GM21528 (cell line): ENCODE data around the gene ANKFY1.

Experiments used
- ATAC-seq: cut with Tn5 transposase; IDR thresholded peaks from one replicate; pipeline ENCODE4 v1.9.1; 2021; ENCODE audit warnings: mild to moderate bottlenecking, moderate library complexity; ENCODE audit not compliant: unreplicated experiment, low FRiP score

Gene ANKFY1

DNA sequence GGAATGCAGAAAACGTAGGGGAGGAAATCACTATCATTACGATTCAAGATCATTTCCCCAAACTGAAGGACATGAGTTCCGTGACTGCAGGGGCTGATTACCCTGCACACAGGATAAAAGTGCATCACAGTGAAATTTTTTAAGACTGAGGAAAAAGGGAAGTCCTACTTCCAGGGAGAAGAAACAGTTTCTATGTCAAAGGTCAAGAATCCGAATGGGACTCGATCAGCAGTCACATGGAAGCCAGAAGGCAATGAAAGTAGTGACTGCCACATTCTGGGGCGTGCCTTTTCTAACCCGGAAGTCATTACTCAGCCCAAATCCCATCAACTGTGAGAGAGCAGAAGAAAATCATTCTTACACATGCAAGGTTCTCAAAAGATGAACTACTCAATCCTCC, 133.1 kb downstream of the ANKFY1 start:
- ATAC-seq, result no peak

DNA sequence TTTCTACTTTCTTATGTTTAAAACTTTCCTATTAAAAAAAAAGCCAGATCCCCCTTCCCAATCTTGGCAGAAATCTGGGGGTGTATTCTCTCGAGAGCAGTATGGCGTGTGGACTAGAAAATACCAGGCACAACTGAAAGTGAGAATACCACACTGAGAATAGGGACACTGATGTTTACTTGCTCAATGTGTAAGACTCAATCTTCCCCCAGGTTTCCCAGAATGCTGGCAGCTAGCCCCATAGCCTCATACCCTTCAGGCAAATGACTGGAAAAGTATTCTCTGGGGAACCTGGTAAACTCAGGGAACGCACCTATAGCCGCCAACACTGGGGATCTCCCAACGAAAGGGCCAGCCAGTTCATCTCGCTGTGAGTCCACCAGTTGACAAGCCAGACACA, 136.2 kb downstream of the ANKFY1 start:
- no peak for ATAC-seq

DNA sequence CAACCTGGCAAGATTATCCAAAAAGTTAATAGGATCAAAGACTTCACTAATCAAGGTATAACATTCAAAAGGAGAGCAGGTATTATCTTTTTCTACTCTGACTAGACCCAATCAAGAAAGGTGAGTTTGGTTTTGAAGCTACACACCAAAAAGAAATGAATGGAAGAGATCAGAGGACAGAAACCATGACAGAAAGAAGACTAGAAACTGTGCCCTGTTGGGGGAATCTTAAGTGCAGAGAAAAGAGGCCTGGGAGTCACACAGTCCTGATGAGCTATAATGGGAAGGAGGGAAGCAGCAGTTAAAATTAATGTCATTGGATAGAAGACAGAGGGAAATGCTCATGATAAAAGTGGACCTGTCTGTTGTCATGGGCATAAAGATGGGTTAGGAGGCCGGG, 138.2 kb downstream of the ANKFY1 start:
- ATAC-seq, result no peak

DNA sequence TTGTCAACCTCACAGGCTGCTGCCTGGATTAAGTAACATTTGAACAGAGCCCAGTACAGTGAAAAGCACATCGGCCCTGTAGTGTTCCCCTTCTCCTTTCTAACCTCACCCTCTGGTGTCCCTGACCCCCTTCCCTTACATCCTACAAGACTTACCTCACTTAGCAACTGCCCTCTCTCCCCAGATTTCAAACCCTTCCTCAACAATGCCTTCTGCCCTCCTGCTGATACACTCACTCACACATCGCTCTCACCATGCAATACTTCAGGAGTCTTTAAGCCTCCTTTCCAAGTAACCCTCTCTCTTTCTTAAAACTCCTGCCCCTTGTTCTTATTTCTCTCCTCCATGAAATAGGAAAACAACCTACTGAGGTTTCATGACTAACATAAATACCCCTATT, 138.8 kb downstream of the ANKFY1 start:
- ATAC-seq, result no peak

DNA sequence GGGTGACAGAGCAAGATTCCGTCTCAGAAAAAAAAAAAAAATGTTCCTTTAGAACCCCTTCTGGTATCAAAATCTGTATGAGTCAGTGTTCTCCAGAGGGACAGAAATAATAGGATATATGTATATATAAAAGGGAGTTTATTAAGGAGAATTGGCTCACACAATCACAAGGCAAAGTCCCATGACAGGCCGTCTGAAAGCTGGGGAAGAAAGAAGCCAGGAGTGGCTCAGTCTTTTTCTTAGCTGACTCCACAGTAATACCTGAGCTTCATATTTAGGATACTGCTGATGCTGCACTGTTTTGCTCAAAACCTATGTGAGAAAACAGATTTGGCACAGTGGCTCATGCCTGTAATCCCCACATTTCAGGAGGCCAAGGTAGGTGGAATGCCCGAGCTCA, 143.4 kb downstream of the ANKFY1 start:
- no peak for ATAC-seq

DNA sequence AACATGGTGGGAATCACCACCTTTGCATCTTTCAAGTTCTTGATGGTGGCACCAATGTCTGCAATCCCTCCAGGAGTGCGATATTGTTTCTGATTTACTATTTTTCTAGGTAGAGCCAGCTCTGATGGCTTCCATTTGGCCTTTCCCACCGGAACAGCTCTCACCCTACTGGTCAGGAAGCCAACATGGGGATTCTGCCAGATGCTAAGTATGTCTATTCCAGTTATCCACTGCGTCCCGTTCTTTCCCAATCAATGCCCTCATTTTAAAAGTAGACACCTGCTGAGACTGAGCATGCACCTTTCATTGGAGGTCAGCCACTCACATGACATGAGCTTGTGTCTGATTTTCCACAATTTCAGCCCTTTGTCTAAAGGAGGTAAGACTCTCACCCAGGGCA, 144.5 kb downstream of the ANKFY1 start:
- no peak for ATAC-seq

DNA sequence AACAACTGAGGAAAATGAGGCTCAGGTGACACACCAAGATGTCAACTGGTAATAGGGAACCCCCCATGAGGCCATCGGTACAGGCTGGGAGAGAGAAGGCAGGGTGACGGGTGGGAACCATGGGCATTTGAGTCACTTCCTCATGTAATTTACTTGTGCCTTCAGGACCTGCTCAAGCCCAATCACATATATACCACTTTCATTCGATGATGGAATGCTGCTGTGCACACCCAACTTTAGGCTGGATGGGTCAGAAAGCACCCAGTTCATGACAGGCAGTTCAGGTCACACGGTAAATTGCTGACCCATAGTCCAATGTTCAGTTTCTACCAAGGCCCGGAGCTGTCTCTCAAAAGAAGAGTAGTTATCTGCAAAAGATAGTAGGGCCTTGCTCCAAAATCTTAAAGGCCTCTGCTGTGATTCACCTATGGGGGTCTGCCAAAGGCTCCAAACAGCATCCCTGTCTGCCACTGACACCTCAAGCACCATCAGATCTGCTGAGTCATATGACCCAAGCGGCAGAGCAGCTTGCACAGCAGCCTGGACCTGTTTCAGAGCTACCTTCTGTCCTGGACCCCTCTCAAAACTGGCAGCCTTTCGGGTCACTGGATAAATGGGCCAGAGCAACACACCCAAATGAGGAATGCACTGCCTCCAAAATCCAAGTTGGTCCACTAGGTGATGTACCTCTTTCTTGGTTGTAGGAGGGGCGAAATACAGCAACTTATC, 145.6 kb downstream of the ANKFY1 start:
- no peak for ATAC-seq

DNA sequence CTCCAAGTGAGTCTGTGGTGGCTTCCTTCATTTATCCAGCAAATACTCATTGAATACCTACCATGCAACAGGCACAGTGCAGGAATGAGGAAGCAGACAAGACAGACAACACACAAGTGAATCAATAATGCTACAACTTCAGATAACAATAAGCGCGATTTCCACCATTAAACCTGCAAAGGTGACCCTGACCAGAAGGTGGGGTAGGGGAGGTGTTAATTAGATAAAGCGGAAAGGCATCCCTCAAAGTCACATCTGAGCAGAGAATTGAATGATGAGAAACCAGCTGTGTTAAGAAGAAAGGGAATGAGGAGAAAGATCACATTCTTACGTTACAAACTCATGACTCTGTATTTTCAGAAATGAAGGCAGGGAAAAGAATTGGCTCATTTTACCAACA, 147.3 kb downstream of the ANKFY1 start:
- ATAC-seq, result no peak
